NCI-H510A (cell line): Measurements from ENCODE around the gene CXorf49B.
"Not testable (repeated sequence)": the region's sequence is repeated elsewhere in the genome, so short reads cannot be mapped to it uniquely, and the experiment has no call there.

Experiments used
- DNase-seq: peaks from one replicate; lab custom pipeline; 2025; lab: John Stamatoyannopoulos, UW

Gene CXorf49B

DNA sequence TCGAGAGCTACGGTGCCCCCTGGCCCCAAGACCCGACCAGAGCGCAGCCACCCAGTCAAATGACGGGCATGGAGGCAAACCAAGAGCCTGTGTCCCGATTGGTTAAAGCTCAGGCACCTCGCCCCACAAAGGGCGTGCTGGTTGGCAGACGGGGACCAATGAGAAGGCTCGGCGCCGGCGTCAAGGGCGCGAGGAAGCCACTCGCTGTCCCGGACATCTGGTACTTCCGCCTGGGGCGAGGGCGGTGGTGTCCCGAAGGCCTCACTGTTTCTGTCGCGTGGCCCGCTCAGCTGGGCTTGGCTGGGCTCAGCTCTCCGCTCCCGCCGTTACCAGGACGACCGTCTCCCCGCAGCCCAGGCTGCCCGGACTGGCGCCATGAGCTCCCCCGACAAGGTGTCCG lies at the start of gene CXorf49B:
TSS of gene CXorf49B (plus strand) at position 301 of the 400 bp plus-strand sequence. CDS start at position 376, 75 bp downstream.
- not testable (repeated sequence) for DNase-seq

DNA sequence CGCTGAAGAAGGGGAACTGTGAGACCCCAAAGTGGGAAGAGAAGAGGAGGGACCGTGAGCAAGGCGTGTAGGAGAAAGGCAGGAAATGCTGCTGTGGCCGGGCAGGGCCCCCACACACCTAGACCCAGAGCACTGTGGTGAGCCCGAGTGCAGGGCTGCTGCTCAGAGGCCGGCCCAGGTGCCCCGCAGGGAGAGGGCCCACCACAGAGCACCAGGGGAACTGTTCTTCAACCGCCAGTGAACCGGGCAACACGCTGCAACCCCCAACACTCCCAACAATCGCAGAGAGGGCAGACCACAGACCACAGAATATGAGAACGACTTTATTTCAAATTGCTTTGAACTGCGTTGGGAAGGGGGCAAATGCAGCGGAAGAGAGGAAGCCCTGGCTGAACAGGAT lies 49.1 kb upstream of the CXorf49B start:
- not testable (repeated sequence) for DNase-seq

- not testable (repeated sequence) for DNase-seq
Measured at GRCh38 chrX:71715551-71715950, 47.6 kb upstream of the CXorf49B start.

GRCh38 chrX:71716323-71716722 lies 46.8 kb upstream of the CXorf49B start:
- DNase-seq, result not testable (repeated sequence)

GRCh38 chrX:71718185-71718584 lies 45.0 kb upstream of the CXorf49B start, which contains the start of gene CXorf49:
Gene CXorf49, minus strand, starts transcription at chrX:71718285. Its CDS starts 134 bp downstream, at chrX:71718151.
- DNase-seq, result not testable (repeated sequence)

- not testable (repeated sequence) for DNase-seq
Measured at GRCh38 chrX:71719195-71719594, 44.0 kb upstream of the CXorf49B start.

DNA sequence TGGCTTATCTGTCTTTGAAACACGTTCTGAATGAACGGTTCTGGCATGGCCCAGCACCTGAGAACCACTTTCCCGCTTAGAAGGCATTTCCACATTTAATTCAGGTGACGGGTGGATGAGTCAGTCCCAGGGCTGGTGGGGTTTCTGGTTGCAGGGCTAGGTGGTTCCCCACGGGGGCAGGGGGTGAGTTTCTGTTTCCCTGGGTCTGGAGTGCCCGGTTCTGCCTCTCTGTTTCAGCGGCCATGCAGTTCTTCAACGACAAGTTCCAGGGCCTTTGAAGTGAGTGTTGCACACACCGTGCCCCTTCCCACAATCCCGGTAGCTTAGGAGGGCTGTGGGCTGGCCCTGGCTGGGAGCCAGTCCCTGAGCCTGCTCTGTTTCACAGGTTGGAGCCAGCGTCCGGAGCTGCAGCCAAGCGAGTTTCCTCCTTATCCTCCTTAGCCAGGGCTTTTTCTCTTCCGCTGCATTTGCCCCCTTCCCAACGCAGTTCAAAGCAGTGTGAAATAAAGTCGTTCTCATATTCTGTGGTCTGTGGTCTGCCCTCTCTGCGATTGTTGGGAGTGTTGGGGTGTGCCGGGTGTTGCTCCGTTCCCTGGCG lies 42.8 kb upstream of the CXorf49B start:
- DNase-seq, result not testable (repeated sequence)

DNA sequence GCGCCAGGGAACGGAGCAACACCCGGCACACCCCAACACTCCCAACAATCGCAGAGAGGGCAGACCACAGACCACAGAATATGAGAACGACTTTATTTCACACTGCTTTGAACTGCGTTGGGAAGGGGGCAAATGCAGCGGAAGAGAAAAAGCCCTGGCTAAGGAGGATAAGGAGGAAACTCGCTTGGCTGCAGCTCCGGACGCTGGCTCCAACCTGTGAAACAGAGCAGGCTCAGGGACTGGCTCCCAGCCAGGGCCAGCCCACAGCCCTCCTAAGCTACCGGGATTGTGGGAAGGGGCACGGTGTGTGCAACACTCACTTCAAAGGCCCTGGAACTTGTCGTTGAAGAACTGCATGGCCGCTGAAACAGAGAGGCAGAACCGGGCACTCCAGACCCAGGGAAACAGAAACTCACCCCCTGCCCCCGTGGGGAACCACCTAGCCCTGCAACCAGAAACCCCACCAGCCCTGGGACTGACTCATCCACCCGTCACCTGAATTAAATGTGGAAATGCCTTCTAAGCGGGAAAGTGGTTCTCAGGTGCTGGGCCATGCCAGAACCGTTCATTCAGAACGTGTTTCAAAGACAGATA lies 2.4 kb upstream of the CXorf49B start:
- not testable (repeated sequence) for DNase-seq

GRCh38 chrX:71764832-71765231 lies 1.7 kb downstream of the CXorf49B start:
- not testable (repeated sequence) for DNase-seq

DNA sequence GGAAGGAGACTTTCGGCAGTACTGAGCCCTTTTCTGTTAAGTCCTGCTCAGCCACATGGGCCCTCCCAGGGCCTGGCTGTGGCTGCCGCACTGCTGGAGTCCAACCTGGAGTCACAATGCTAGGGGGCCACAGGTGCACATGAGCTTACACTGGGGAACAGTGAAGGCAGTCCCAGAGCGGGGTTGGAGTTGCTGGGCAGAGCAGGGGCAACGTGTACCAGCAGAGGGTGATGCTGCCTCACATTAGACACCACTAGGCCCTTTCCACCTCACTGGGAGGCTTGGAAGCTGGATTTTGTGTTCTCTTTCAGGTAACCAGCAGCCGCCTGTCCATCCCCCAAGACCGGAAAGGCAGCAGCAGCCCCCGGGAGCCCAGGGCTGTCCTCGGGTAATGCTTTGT lies 2.5 kb downstream of the CXorf49B start:
- not testable (repeated sequence) for DNase-seq

DNA sequence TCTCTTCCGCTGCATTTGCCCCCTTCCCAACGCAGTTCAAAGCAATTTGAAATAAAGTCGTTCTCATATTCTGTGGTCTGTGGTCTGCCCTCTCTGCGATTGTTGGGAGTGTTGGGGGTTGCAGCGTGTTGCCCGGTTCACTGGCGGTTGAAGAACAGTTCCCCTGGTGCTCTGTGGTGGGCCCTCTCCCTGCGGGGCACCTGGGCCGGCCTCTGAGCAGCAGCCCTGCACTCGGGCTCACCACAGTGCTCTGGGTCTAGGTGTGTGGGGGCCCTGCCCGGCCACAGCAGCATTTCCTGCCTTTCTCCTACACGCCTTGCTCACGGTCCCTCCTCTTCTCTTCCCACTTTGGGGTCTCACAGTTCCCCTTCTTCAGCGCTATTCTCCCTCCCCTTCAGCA lies 4.0 kb downstream of the CXorf49B start:
- DNase-seq, result not testable (repeated sequence)

DNA sequence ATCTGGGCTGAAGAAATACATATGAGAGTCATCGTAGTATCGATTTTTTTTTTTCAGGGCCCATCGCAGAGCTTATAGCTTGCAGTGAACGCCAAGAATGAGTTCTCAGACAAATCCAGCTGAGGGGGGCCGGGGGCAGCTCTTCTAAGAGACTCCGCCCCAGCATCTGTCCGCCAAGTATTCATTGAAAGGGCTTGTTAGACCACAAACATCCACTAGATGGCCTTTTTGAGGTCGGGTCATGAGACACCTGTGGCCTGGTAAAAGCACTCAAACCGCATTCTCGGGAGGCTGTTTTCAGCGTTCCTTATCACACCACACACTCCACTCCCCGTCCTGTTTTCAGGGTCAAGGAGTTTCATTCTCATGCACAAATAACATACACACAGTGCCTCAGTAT lies 15.2 kb downstream of the CXorf49B start:
- DNase-seq, result not testable (repeated sequence)

DNA sequence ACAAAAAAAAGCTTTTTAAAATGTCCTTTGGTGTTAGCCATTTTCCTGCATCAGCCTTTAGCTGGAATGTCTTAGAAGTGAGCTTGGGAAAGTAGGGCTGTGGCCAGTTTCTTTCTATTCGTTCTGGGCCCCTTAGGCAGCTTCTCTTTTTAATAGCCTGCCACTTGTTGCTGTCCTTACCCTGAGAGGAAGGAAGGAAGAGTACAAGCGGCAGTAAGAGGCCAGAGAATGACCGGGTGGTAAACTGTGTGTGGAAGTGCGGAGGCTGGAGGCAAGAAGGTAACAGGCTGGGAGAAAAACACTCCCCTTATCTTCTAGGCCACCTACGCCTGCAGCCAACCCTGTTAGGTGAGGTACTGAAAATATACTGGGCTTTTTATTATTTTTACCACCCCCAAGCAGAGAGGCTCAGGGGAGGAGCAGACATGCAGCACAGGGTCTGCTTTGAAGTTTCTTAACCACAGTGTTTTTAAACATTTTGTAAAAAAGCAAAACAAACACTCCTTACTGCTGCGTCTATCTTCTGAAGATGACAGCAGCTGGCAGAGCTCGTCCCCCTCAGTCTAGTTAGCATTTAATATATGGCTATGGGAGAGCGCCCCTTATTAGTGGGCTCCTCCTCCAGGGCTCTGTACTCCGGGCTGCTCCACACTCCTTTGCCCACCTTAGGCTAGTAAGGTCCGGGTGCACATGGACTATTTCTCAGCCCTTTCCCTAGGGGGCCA lies 19.2 kb downstream of the CXorf49B start:
- DNase-seq, result not testable (repeated sequence)

GRCh38 chrX:71782950-71783299 lies 19.8 kb downstream of the CXorf49B start:
- not testable (repeated sequence) for DNase-seq

DNA sequence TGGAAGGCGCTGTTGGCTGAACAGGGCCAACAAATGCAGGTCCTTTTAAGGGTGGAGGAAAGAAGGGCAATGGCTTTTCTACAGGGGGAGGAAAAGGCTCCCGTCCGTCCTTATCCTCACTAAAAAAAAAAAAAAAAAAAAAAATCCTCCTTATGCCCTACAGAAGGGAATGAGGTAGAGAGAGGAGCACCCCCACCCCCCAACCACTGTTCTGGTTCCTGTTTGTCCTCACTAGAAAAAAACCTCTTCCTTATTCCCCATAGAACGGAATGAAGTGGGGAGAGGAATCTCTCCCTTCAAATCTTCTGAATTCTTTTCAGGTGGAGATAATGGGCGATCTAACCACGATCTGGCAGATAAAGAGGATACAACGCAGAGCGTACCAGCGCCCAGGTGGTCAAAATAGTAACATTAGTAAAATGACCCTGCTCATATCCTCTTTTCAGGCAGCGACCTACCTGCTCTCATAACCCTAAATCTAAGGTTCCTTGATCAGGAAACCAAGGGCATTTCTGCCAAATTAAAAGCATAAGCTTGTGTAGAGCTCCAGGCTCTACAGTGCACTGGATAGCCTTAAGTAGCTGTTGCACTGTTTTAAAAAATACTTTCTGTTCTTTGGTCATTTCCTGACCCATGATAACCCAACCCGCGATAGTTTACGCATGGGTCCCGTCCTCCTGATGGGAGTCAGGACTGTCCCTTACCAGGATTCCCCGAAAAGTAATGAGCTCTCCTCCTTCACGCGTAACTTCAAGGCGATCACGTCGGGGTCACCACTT lies 20.6 kb downstream of the CXorf49B start:
- DNase-seq, result not testable (repeated sequence)

GRCh38 chrX:71784348-71784983 lies 21.3 kb downstream of the CXorf49B start:
- DNase-seq, result not testable (repeated sequence)

DNA sequence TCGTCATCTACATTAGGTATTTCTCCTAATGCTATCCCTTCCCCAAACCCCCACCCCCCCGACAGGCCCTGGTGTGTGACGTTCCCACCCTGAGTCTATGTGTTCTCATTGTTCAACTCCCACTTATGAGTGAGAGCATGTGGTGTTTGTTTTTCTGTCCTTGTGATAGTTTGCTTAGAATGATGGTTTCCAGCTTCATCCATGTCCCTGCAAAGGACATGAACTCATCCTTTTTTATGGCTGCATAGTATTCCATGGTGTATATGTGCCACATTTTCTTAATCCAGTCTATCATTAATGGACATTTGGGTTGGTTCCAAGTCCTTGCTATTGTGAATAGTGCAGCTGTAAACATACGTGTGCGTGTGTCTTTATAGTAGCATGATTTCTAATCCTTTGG lies 43.3 kb downstream of the CXorf49B start:
- not testable (repeated sequence) for DNase-seq

DNA sequence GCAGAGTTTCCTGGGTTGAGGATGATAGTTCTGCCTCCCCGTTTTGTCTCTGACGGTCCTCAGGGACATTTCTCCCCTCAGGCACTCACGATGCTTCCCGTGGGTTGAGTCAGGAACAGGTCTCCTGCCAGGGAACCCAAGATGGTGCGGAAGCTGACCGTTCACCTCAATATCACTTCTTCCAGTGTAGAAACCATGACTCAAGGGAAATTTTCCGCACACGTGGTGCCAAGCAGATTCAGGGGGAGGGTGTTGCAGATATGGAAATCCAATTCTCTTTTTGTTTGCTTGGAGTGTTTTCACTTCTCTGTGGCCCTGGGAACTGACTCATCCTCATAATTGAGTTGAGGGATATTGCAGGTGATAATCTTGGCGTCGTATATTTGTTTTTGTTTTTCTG lies 46.7 kb downstream of the CXorf49B start:
- no peak for DNase-seq

- DNase-seq, result no peak
Measured at GRCh38 chrX:71814123-71814912, 51.2 kb downstream of the CXorf49B start.

- DNase-seq, result no peak
Measured at GRCh38 chrX:71815121-71815905, 52.2 kb downstream of the CXorf49B start.
